Kidney epithelial cell (primary cell): ENCODE measurements around the gene PIEZO2. TPM values are rescaled to one million over a fixed set of nuclear protein-coding genes. Genes with fewer than 3 reads are reported as not detected.
"Not testable (repeated sequence)": the region's sequence is repeated elsewhere in the genome, so short reads cannot be mapped to it uniquely, and the experiment has no call there.

ENCODE experiments used
- DNase-seq: peaks from one replicate; pipeline ENCODE4 v3.0.0-alpha.2; 2010; ENCODE audit warnings: low read depth
- H3K27me3 ChIP-seq: 2 replicates; pipeline ENCODE4 v1.6.0; 2011; ENCODE audit warnings: low read length; ENCODE audit not compliant: control insufficient read depth, insufficient read depth
- H3K36me3 ChIP-seq: 2 replicates; pipeline ENCODE4 v1.5.1; 2011; ENCODE audit warnings: low read length; ENCODE audit not compliant: control insufficient read depth, insufficient read depth
- H3K4me3 ChIP-seq: 2 replicates; pipeline ENCODE4 v1.5.1; 2011; ENCODE audit warnings: low read depth, mild to moderate bottlenecking, control low read depth, low read length
- total RNA-seq: library from RNA; depleted of rRNA; stranded (reverse); fragments of >200 nt; gene quantifications from 2 replicates; pipeline ENCODE4 v1.2.3, GENCODE V29; 2015
- TF ChIP-seq, protein P1 (sequence below): IDR thresholded peaks from 2 replicates; pipeline ENCODE4 v1.5.1; 2011; ENCODE audit warnings: mild to moderate bottlenecking, moderate library complexity, low read length, control low read depth, inconsistent platforms; ENCODE audit not compliant: insufficient read depth, poor library complexity, severe bottlenecking

The PIEZO2 gene
- total RNA-seq, 1 donor from 2014 or later: 1.8 TPM

DNA sequence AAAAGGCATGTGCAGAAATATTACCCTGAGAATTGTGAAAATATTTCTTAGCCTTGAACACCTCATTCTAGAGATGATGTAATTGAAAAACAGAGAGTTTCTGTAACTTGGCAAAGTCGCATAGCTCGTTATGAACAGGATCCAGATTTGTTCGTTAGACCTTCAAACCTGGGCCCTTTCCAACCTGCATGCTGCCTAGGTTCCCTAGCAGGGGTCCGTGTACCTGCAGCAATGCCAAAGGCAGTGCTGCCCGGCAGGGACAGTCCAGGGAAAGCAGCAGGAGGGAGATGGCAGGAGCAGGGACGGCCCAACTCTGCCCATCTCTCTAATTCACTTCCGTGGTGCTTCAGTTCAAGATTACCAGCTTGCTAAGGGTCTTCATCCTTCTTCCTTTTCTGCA lies 12.0 kb downstream of the PIEZO2 start:
- no peak for DNase-seq
- H3K36me3 ChIP-seq: no peaks in the 10 kb centered on the region
- TF ChIP-seq, protein P1, sequence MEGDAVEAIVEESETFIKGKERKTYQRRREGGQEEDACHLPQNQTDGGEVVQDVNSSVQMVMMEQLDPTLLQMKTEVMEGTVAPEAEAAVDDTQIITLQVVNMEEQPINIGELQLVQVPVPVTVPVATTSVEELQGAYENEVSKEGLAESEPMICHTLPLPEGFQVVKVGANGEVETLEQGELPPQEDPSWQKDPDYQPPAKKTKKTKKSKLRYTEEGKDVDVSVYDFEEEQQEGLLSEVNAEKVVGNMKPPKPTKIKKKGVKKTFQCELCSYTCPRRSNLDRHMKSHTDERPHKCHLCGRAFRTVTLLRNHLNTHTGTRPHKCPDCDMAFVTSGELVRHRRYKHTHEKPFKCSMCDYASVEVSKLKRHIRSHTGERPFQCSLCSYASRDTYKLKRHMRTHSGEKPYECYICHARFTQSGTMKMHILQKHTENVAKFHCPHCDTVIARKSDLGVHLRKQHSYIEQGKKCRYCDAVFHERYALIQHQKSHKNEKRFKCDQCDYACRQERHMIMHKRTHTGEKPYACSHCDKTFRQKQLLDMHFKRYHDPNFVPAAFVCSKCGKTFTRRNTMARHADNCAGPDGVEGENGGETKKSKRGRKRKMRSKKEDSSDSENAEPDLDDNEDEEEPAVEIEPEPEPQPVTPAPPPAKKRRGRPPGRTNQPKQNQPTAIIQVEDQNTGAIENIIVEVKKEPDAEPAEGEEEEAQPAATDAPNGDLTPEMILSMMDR: no peak
- no peak overlapping the region for H3K4me3 ChIP-seq
- no peaks in the 10 kb centered on the region for H3K27me3 ChIP-seq

DNA sequence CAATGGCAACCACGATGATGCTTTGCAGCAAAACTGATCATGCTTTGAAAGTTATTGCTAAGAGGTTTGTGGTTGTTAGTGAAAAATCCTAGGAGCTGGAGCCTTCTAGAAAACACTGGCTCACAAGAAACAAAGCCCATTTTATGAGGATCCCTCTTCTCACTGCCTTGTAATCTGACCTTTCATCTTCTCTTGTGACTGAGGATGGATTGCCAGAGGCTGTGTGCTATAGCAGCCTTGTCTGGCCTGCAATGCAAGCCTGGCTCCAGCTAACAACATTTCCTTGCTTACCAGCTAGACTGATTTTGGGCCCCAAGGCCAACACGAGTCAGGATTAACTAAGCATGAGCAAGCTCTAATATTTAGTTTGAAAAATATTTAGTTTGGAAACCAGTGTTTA lies 13.1 kb downstream of the PIEZO2 start:
- DNase-seq: no peak
- H3K36me3 ChIP-seq: no peaks in the 10 kb centered on the region
- H3K27me3 ChIP-seq: no peaks in the 10 kb centered on the region
- no peak overlapping the region for H3K4me3 ChIP-seq
- TF ChIP-seq, protein P1: no peak

DNA sequence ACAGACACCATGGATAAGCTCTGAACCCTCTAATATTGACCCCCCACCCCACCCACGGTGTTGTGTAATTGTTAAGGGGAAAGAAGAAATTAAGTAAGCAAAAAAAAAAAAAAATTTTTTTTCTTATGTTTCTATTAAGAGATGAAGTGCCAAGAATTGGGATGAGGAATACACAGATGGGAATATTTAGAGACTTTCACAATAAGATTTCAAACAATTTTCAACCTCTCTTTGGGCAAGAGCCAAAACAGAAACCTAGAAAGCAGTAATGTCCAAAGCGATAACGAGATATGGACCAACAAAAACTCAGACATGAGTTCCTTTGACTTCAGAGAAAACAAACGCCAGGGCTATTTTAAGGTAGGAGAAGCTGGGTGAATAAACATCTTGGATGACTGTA lies 14.4 kb downstream of the PIEZO2 start:
- TF ChIP-seq, protein P1: no peak
- no peak for DNase-seq
- Histone ChIP-seq H3K27me3 (no peaks in the 10 kb centered on the region), H3K36me3 (no peaks in the 10 kb centered on the region), H3K4me3 (no peak overlapping the region)

DNA sequence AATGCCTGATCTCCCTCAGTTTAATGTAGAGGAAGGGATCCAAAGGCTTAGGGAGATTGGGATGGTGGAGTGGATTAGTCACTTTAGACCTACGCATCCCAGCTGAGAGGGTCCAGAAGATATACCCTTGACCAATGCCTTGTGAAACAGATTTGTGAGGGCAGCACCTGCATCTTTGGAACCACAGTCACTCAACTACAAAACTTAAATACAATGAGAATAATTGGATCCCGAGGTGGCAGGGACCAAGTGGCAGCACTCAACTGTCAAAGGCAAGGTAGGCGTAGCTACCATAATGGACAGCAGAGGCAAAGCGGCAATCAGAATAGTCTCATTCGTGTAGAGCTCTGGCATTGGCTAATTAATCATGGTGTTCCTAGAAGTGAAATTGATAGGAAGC lies 20.3 kb downstream of the PIEZO2 start:
- not testable (repeated sequence) for H3K36me3 ChIP-seq, H3K4me3 ChIP-seq, DNase-seq, H3K27me3 ChIP-seq

DNA sequence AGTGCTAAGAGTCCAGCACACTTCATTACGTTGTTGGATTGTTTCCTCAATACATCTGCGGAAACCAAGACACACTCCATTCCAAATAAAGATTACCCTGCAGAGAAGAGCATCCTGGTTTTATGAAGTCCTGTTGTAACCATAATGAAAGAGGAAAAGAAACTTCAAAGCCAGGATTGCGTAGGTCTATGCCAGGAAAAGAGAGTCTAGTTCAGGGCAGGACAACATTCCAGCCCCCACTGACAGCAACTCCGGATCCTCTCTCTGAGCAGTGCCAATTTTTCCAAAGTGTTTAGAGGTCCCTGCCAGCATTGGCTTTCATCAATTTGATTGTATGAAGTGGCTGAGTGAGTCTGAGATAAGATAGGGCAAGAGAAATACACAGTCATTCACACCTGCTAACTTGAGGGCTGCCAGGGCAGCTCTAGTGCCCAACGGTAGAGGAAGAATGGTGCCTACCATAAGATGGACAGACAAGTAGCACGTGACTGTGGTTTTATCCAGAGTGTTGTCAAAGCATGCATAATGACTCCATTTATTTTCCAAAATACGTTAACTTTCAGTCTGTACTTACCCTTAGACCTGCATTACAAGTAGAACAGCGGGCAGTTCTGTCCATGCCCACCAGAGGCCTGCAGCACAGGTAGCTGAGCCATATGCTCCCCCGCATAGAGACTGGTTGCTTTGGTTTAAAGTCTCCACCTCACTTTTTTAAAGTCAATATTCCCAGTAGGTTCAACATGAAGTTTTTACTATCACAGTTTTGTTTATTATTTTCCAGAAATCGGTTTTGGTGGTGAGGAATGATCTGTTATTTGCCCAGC lies 23.7 kb downstream of the PIEZO2 start:
- H3K27me3 ChIP-seq: no peaks in the 10 kb centered on the region
- no peaks in the 10 kb centered on the region for H3K36me3 ChIP-seq
- TF ChIP-seq, protein P1: no peak
- no peak overlapping the region for H3K4me3 ChIP-seq
- DNase-seq: no peak

DNA sequence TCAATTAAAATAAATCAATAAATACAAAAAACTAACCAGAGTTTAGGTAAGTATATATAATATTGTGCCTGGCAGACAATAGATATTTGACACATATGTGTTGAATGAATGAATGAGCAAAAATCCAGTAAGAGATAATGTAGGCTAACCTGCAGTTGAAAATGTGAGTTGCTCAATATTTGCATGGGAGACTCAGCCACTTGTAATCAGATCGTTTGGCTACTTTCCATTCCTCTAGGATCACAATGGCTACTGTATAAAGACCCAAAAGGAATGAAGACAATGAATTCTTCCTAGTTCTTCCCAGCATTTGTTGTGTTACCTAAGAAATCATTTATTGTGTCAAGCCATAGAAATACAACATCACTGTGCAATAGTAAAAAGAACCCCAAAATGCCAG lies 25.3 kb downstream of the PIEZO2 start:
- DNase-seq: no peak
- Histone ChIP-seq H3K27me3 (no peaks in the 10 kb centered on the region), H3K4me3 (no peak overlapping the region), H3K36me3 (no peaks in the 10 kb centered on the region)
- TF ChIP-seq, protein P1: no peak
